OCI-LY7 (cell line): Measurements from ENCODE around the gene JAML. TPM values are rescaled to one million over a fixed set of nuclear protein-coding genes. Genes with fewer than 3 reads are reported as not detected.
A peak's percentile ranks its signal among the peaks of the same experiment; 100 is the strongest.

Experiments
- BruUV-seq: library from RNA; stranded (reverse); fragments of 400-500 nt; replicated peaks from 2 replicates; lab custom pipeline; 2021; lab: Mats Ljungman, UMichigan
- CTCF ChIA-PET: fragments of 300-600 bp; sonication (Branson Sonifier 250); formaldehyde crosslinking; loops from one replicate; lab custom pipeline; 2022; ENCODE audit warnings: antibody characterized with exemption; ENCODE audit not compliant: unreplicated experiment; lab: Charles Lee
- POLR2A ChIA-PET: fragments of 300-600 bp; sonication (Branson Sonifier 250); formaldehyde crosslinking; loops from one replicate; lab custom pipeline; 2022; ENCODE audit warnings: antibody characterized with exemption; lab: Charles Lee
- DNase-seq: peaks from one replicate; pipeline ENCODE4 v3.0.0-alpha.2; 2015; ENCODE audit warnings: low spot score
- H2AFZ ChIP-seq: fragments of 200-600 bp; sonication (generic), shearing (Covaris generic); 2 replicates; pipeline ENCODE4 v1.6.1; 2014; ENCODE audit warnings: mild to moderate bottlenecking, antibody characterized with exemption, low read length, moderate library complexity
- H3K27ac ChIP-seq: fragments of 200-600 bp; sonication (generic); 2 replicates; pipeline ENCODE4 v1.5.1; 2014; ENCODE audit warnings: mixed run types, low read depth, mild to moderate bottlenecking, moderate library complexity, low read length, inconsistent platforms; ENCODE audit not compliant: poor library complexity, severe bottlenecking
- H3K36me3 ChIP-seq: fragments of 200-600 bp; sonication (generic); 2 replicates; pipeline ENCODE4 v1.6.1; 2014; ENCODE audit warnings: mild to moderate bottlenecking, antibody characterized with exemption, low read length, moderate library complexity, mixed read lengths; ENCODE audit not compliant: insufficient read depth
- H3K4me1 ChIP-seq: fragments of 200-600 bp; sonication (generic); 2 replicates; pipeline ENCODE4 v1.5.1; 2014; ENCODE audit warnings: mild to moderate bottlenecking, low read length; ENCODE audit not compliant: insufficient read depth, poor library complexity, severe bottlenecking
- H3K4me2 ChIP-seq: fragments of 200-600 bp; sonication (generic); 2 replicates; pipeline ENCODE4 v1.6.1; 2014; ENCODE audit warnings: mild to moderate bottlenecking, low read length
- H3K4me3 ChIP-seq: fragments of 200-600 bp; sonication (generic); 2 replicates; pipeline ENCODE4 v1.5.1; 2014; ENCODE audit warnings: mild to moderate bottlenecking, low read depth, low read length; ENCODE audit not compliant: poor library complexity, severe bottlenecking
- H3K79me2 ChIP-seq: fragments of 200-600 bp; sonication (generic); 2 replicates; pipeline ENCODE4 v1.6.1; 2016; ENCODE audit warnings: low read depth, mild to moderate bottlenecking, low read length, moderate library complexity, mixed read lengths; ENCODE audit not compliant: insufficient read depth
- H3K9me2 ChIP-seq: fragments of 200-600 bp; sonication (generic); 2 replicates; pipeline ENCODE4 v1.6.1; 2016; ENCODE audit warnings: mild to moderate bottlenecking, low read length, mixed read lengths; ENCODE audit not compliant: insufficient read depth
- H3K9me3 ChIP-seq: fragments of 200-600 bp; sonication (generic); 2 replicates; pipeline ENCODE4 v1.6.1; 2014; ENCODE audit warnings: mild to moderate bottlenecking, mixed run types, low read length, mixed read lengths
- H4K20me1 ChIP-seq: fragments of 200-600 bp; sonication (generic); 2 replicates; pipeline ENCODE4 v1.6.1; 2014; ENCODE audit warnings: mild to moderate bottlenecking, antibody characterized with exemption, low read length, moderate library complexity, mixed read lengths; ENCODE audit not compliant: insufficient read depth
- EZH2phosphoT487 ChIP-seq: fragments of 200-600 bp; sonication (generic); IDR thresholded peaks from 2 replicates; pipeline ENCODE4 v1.6.1; 2018; ENCODE audit warnings: low read depth, borderline replicate concordance, mild to moderate bottlenecking, mixed run types, antibody characterized with exemption, low read length, moderate library complexity, mixed read lengths
- intact Hi-C: fragments of 100-400 bp; cut with micrococcal nuclease; formaldehyde crosslinking; loops from one replicate; pipeline ENCODE4 v1.10.0; 2022; ENCODE audit not compliant: unreplicated experiment
- total RNA-seq, 2 experiments: library from RNA; depleted of rRNA in 1 of 2; stranded (reverse); fragments of >200 nt in 1 of 2; shearing (Covaris generic) in 1 of 2; gene quantifications; 2 replicates each; pipeline ENCODE4 v1.2.3, GENCODE V29; 2014 to 2022
- TF ChIP-seq, protein P1 (sequence below): fragments of 200-600 bp; sonication (generic); conservative IDR thresholded peaks from 2 replicates; pipeline ENCODE4 v1.5.1; 2014; ENCODE audit warnings: mild to moderate bottlenecking, antibody characterized with exemption, low read length, moderate library complexity, mixed read lengths

The JAML gene
- total RNA-seq, 2 experiments from 2014 or later = 0.63 to 0.73 TPM

DNA sequence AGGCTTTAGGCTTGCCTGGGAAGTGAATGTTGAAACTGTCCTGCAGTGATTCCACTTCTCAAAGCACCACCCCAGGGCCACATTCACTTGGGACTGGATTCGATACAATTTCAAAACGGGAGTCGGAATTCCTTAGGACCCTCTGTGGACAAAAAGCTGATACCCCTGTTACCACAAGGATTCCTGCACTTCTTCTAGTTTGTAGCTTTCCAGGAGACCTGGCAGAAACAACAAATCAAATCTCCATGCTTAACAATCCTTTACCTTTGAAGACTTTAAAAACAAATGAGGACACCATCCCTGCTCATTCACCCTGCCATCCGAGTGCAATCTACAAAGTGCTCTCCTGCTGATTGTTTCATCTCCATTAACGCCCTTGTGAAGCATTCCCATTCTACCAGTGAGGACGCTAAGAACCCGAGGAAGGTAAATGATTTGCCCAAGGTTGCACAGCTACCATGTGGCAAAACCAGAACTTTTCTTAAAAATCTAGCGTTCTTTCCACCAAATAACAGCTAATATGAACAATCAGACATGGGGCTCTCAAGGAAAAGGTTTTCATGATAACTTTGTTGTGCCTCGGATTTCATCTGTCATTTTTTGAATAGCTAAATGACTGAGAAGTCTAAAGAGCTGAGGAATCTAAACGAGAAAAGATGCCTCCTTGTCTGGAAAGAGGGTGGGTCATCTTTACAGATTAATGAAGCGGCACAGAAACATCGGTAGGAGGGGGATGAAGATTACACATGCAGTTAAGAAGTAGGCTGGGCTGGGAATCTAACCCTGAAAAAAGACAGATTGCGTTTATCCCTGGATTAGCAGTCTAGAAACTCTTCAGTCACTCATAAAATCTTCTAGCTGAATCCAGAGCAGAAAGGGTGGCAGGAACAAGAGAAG is 40.0 kb upstream of the JAML start:
- intact Hi-C loops = no loop called here
- no peak overlapping the region for H3K4me3 ChIP-seq
- H2AFZ ChIP-seq = no peak overlapping the region
- ChIA-PET CTCF (no interaction called here), POLR2A (interaction anchor here (1.0 to 1.3 kb wide), 3 partner anchors 25 to 92 kb away, joined by 3 to 4 read pairs (median 3); no protein-coding TSS in a partner anchor)
- no peak overlapping the region for H3K4me2 ChIP-seq
- no peaks in the 10 kb centered on the region for H3K9me3 ChIP-seq
- no TSS peak for BruUV-seq
- no peak for DNase-seq
- no peak for TF ChIP-seq EZH2phosphoT487
- TF ChIP-seq, protein P1, sequence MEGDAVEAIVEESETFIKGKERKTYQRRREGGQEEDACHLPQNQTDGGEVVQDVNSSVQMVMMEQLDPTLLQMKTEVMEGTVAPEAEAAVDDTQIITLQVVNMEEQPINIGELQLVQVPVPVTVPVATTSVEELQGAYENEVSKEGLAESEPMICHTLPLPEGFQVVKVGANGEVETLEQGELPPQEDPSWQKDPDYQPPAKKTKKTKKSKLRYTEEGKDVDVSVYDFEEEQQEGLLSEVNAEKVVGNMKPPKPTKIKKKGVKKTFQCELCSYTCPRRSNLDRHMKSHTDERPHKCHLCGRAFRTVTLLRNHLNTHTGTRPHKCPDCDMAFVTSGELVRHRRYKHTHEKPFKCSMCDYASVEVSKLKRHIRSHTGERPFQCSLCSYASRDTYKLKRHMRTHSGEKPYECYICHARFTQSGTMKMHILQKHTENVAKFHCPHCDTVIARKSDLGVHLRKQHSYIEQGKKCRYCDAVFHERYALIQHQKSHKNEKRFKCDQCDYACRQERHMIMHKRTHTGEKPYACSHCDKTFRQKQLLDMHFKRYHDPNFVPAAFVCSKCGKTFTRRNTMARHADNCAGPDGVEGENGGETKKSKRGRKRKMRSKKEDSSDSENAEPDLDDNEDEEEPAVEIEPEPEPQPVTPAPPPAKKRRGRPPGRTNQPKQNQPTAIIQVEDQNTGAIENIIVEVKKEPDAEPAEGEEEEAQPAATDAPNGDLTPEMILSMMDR = no peak
- no peaks in the 10 kb centered on the region for H4K20me1 ChIP-seq
- H3K79me2 ChIP-seq = no peaks in the 10 kb centered on the region
- H3K9me2 ChIP-seq = no peaks in the 10 kb centered on the region
- H3K4me1 ChIP-seq = peaks cover 8% of the 10 kb centered on the region
- H3K36me3 ChIP-seq = no peaks in the 10 kb centered on the region
- no peak overlapping the region for H3K27ac ChIP-seq

DNA sequence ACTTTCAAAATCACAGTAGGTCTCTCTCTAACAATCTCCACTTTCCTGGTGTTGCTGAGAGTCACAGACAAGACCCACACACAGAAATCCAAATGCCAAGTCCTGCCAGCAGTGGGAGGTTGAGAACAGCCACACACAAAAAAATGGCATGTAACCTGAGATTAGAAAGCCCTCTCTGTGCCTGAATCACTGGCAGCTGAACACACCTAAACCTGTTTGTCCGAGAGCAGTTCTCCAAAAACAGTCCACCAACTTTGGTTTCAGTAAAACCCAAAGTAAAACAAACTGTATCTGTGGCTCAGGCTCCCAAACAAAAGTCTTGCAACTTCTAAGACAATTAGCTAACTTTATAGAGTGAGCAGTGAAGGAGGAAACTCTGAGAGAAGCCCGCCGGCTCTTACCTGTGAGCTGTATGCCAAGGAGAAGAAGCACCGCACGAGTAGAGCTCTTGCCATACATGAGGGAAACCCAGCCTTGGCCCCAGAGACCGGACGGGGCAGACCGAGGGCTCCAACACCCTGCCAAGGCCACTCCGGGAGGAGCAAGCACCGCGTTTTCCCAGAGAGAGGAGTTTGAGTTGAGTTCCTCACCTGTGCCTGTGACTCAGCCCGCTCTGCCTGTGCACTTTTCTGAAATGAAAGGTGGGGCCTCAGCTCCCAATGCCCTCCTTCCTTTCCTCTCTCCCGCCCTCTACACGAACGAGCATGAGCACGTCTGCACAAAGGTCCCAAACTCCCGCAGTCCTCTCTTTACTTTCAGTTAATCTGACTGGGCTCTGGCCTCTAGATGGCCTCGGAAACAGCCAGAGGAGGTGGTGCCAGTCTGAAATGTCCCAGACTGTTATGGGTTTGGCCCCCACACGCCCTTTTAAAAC is 39.1 kb upstream of the JAML start, which contains the start of gene MPZL2:
Gene MPZL2 (minus strand): TSS at position 603 of the 874 bp plus-strand sequence. CDS start 144 bp downstream, at position 459.
- H2AFZ ChIP-seq = no peak within 1 kb of the TSS
- intact Hi-C loops = no loop called here
- POLR2A ChIA-PET = interaction anchor here (1.0 to 1.3 kb wide), 2 partner anchors 37 to 93 kb away, joined by 3 to 4 read pairs; no protein-coding TSS in a partner anchor
- no peaks in the 10 kb centered on the region for H3K9me2 ChIP-seq
- TF ChIP-seq EZH2phosphoT487 = no peak
- TF ChIP-seq, protein P1 = 0 out of 2 replicates have a peak, but pooled peaks have one; percentile 12
- CTCF ChIA-PET = no interaction called here
- no peaks in the 10 kb centered on the region for H4K20me1 ChIP-seq
- no peaks in the 10 kb centered on the region for H3K79me2 ChIP-seq
- no peak within 1 kb of the TSS for H3K4me3 ChIP-seq
- no peak within 1 kb of the TSS for H3K4me2 ChIP-seq
- H3K36me3 ChIP-seq = no peaks in the 10 kb centered on the region
- peaks cover 4% of the 10 kb centered on the region; the same call in 1 of the 2 replicates for H3K9me3 ChIP-seq
- DNase-seq = no peak
- peaks cover 8% of the 10 kb centered on the region for H3K4me1 ChIP-seq
- H3K27ac ChIP-seq = no peak within 1 kb of the TSS
- BruUV-seq = no TSS peak
